Effector memory CD4-positive, alpha-beta T cell (primary cell): ENCODE measurements around the gene WNT6.

Experiments used
- DNase-seq, 3 donors: peaks; one replicate each; pipeline ENCODE4 v3.0.0-alpha.2; 2020
- H3K27ac ChIP-seq: 2 replicates; pipeline ENCODE4 v1.7.0; 2013; ENCODE audit warnings: mild to moderate bottlenecking, low read length, moderate library complexity; ENCODE audit not compliant: insufficient read depth, poor library complexity, severe bottlenecking
- H3K27me3 ChIP-seq: replicated peaks from 2 replicates; pipeline ENCODE4 v1.7.0; 2013; ENCODE audit warnings: mild to moderate bottlenecking, low read length; ENCODE audit not compliant: insufficient read depth, control insufficient read depth, poor library complexity, severe bottlenecking
- H3K36me3 ChIP-seq: 2 replicates; pipeline ENCODE4 v1.7.0; 2013; ENCODE audit warnings: mild to moderate bottlenecking, low read length, moderate library complexity; ENCODE audit not compliant: control insufficient read depth, insufficient read depth
- H3K4me1 ChIP-seq: 2 replicates; pipeline ENCODE4 v1.7.0; 2013; ENCODE audit warnings: low read length, mild to moderate bottlenecking; ENCODE audit not compliant: control insufficient read depth, insufficient read depth, poor library complexity, severe bottlenecking
- H3K4me3 ChIP-seq: 2 replicates; pipeline ENCODE4 v1.7.0; 2013; ENCODE audit warnings: low read length, low read depth, mild to moderate bottlenecking; ENCODE audit not compliant: insufficient read depth, poor library complexity, severe bottlenecking
- H3K9me3 ChIP-seq: 2 replicates; pipeline ENCODE4 v1.7.0; 2013; ENCODE audit warnings: mild to moderate bottlenecking, low read length, moderate library complexity; ENCODE audit not compliant: control insufficient read depth

WNT6 gene

DNA sequence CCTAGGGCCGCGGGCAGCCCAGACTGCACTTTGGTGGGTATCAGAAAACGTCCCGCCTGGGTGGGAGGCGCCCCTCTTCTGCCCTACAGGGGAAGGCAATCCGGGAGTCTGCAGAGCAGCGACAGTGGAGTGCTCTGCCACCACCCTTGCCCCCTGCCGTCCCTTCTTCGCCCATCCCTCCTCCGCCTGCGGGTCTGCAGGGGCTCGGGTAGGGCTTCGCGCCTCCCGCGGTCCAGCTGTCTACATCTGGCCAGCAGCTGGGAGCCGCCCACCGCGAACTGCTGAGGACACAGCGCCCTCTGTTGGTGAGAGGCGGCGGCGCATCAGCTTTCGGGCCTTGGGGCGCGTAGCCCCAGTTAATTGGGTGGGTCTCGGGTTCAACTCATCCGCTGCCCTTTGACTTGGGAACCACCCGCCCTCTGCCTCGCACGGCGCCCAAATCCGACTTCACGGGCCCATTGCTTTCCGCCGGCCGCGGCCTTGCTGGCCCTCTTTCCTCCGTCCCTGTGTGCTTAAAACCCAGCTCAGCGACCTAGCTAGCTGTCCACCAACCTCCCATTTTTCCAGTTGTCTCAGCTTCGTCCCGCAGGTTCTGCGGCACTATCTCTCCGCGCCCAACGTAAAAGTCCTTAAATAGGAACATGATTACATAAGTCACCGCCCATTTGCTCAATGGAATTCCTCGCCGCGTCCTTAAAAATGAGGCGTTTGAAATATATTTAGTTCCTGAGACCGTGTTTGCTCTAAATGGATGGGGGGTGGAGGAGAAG is 38.7 kb downstream of the WNT6 start:
- Histone ChIP-seq H3K9me3 (no peaks in the 10 kb centered on the region), H3K4me3 (peak overlapping the region; percentile 53), H3K27me3 (peaks cover 7% of the 10 kb centered on the region), H3K36me3 (no peaks in the 10 kb centered on the region), H3K27ac (peak overlapping the region; percentile 95), H3K4me1 (peaks cover 50% of the 10 kb centered on the region)
- DNase-seq: peak; percentile 54 to 71 (median 61)

DNA sequence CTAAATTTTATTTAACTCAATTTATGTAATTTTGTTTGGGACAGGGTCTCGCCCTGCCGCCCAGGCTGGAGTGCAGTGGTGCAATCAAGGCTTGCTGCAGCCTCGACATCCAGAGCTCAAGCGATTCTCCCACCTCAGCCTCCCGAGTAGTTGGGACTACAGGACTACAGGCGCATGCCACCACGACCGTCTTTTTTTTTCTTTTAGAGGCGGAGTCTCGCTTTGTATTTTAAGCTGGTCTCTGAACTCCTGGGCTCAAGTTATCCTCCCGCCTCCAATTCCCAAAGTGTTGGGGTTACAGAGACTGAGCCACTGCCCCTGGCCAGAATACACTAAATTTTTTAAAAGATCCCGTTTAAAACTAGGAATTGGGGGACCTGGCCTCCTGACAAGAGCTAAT is 39.5 kb downstream of the WNT6 start:
- no peaks in the 10 kb centered on the region for H3K9me3 ChIP-seq
- H3K4me3 ChIP-seq: no peak overlapping the region
- no peaks in the 10 kb centered on the region for H3K36me3 ChIP-seq
- no peak for DNase-seq
- H3K27me3 ChIP-seq: peaks cover 7% of the 10 kb centered on the region
- no peak overlapping the region for H3K27ac ChIP-seq
- peaks cover 42% of the 10 kb centered on the region for H3K4me1 ChIP-seq

DNA sequence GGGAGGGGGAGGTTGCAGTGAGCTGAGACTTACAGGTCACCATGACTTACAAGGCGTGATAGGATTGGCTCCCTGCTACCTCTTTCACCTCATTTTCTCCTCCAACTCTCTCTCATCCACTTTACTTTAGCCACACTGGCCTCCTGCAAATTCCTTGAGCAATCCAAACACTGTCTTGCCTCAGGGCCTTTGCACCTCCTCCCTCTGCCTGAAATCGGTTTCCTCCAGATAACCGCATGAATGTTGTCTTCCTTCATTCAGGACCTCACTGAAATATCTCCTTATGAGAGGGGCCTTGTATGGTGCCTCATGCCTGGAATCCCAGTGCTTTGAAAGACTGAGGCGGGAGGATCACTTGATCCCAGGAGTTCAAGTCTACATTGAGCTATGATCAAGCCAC is 42.8 kb downstream of the WNT6 start:
- Histone ChIP-seq H3K4me1 (peaks cover 14% of the 10 kb centered on the region), H3K36me3 (no peaks in the 10 kb centered on the region), H3K4me3 (no peak overlapping the region), H3K27ac (no peak overlapping the region), H3K27me3 (peaks cover 7% of the 10 kb centered on the region), H3K9me3 (no peaks in the 10 kb centered on the region)
- DNase-seq: no peak

DNA sequence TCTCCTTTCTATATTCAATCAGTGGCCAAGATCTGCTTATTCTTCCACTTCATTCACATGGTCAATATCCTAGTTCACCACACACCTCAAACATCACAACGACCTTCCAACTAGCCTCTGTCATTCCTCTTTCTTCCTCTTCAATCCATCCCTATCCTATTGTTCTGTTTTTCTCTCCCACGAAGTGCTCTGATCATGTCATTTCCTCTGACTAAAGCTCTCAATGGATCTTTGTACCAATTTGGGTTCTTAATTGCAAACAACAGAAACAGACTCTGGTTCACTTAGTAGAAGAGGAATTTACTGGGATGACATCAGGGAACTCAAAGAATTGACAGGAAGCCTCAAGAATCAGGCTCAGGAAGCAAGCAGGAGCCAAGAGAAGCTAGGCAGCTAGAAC is 44.6 kb downstream of the WNT6 start:
- peaks cover 7% of the 10 kb centered on the region for H3K27me3 ChIP-seq
- no peaks in the 10 kb centered on the region for H3K36me3 ChIP-seq
- no peaks in the 10 kb centered on the region for H3K9me3 ChIP-seq
- no peak overlapping the region for H3K27ac ChIP-seq
- peaks cover 5% of the 10 kb centered on the region for H3K4me1 ChIP-seq
- DNase-seq: no peak
- no peak overlapping the region for H3K4me3 ChIP-seq

DNA sequence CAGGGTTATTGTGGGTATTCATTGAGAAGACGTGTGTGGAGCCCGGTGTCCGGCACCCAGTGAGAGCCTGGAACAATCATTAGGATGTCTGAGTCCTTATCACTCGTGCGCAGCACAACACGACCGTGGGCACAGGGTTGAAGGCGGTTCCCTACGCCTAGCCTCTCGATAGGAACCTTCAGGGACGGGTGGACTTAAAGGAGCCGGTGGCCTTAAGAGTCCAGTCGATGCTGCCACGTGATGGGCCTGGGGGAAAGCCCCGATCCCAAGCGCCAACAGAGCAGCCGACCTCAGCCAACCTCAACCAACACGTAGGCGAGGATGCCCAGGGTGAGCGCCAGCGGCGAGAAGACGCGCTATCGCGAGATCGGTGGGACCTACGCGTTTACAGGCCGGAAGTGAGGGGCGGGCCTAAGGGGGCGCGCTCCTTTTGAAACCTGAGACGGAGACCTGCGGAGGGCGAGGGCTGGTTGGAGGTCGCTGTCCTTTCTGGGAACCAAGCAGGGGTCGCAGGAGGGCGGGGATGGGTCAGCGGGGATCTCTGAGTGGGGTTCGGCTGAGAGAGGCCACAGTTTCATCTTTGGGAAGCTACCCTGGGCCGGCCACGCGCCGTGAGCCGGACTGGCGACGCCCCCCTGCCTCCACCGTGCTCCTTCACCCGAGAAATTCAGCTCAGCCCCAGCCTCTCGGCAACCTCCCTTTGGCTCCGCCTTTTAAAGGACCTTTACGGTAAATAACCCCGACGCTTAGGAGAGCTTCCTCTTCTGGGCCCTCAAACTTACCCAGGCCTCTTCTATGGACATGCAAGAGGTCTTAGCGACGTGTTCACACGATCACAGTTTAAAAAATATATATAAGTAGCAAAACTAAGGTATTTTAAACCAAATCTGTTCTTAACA is 49.4 kb downstream of the WNT6 start:
- Histone ChIP-seq H3K9me3 (no peaks in the 10 kb centered on the region), H3K27ac (peak overlapping the region; percentile 1), H3K4me1 (peaks cover 5% of the 10 kb centered on the region), H3K4me3 (peak overlapping the region; percentile 55), H3K27me3 (no peaks in the 10 kb centered on the region), H3K36me3 (no peaks in the 10 kb centered on the region)
- DNase-seq: peak; percentile 72 to 87 (median 76)

DNA sequence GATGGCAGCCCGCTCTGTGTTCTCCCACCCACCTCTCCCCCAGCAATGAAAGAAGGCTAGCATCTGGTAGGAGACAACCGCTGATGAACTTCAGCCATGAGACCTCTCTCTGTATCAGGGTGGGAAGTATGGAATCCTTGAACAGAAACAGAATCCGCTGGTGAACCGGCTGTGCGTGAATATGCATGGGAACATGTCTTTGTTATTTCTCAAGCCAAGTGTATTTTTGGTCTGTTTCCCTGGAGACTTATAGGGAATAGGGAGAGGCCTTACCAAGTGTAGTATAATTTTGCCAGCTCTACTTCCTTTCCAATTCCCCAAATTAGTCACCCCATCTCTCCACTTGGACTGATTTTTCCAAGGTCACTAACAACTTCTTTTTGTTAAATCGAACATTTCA is 51.1 kb downstream of the WNT6 start:
- no peak for DNase-seq
- no peaks in the 10 kb centered on the region for H3K9me3 ChIP-seq
- no peak overlapping the region for H3K4me3 ChIP-seq
- H3K4me1 ChIP-seq: peaks cover 5% of the 10 kb centered on the region
- H3K27ac ChIP-seq: no peak overlapping the region
- no peaks in the 10 kb centered on the region for H3K36me3 ChIP-seq
- H3K27me3 ChIP-seq: no peaks in the 10 kb centered on the region

DNA sequence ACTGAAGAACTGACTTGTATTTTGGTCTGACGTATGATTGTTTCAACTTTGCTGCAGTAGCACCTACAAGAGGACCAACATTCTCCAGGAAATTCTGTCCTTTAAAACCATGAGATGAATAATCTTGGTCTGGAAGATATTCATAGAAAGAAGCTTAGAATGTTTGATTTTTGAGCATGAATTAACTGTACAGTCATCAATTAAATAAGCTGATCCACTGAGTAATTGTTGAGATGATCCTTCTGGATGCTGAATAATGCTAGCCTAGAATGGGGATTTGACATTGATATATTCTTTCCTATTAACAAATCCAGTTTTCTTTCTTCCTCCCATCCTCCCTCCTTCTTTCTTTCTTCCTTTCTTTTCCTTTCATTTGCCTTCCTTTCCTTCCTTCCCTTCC is 60.9 kb downstream of the WNT6 start:
- Histone ChIP-seq H3K4me3 (no peak overlapping the region), H3K4me1 (no peaks in the 10 kb centered on the region), H3K36me3 (no peaks in the 10 kb centered on the region), H3K27me3 (peaks cover 4% of the 10 kb centered on the region), H3K27ac (no peak overlapping the region), H3K9me3 (no peaks in the 10 kb centered on the region)
- no peak for DNase-seq
